Activated CD8-positive, alpha-beta T cell treated with anti-CD3 and anti-CD28 coated beads for 36 hours (primary cell): ENCODE results near the gene NR4A1. TPM values are rescaled to one million over a fixed set of nuclear protein-coding genes. Genes with fewer than 3 reads are reported as not detected.

Experiments used
- ATAC-seq: fragments of 200-7000 bp; cut with Tn5 transposase; one replicate; pipeline ENCODE4 v1.10.0; 2021; ENCODE audit warnings: mild to moderate bottlenecking, moderate library complexity
- CTCF ChIA-PET: fragments of 350-600 bp; sonication (Branson Sonifier 250); formaldehyde crosslinking; loops from one replicate; lab custom pipeline; 2021; ENCODE audit warnings: antibody characterized with exemption; lab: Charles Lee
- POLR2A ChIA-PET: fragments of 350-600 bp; sonication (Branson Sonifier 250); formaldehyde crosslinking; loops from one replicate; lab custom pipeline; 2021; ENCODE audit warnings: antibody characterized with exemption; lab: Charles Lee
- DNase-seq: peaks from one replicate; pipeline ENCODE4 v3.0.0-alpha.2; 2020
- H3K27ac Mint-ChIP-seq: one replicate; pipeline ENCODE4 v1.8.0; 2021; ENCODE audit warnings: mild to moderate bottlenecking, mixed read lengths
- H3K27me3 Mint-ChIP-seq: one replicate; pipeline ENCODE4 v1.8.0; 2021; ENCODE audit warnings: mixed read lengths
- H3K36me3 Mint-ChIP-seq: one replicate; pipeline ENCODE4 v1.8.0; 2021; ENCODE audit warnings: low read depth, mixed read lengths
- H3K4me1 Mint-ChIP-seq: one replicate; pipeline ENCODE4 v1.8.0; 2021; ENCODE audit warnings: low read depth, mixed read lengths
- H3K4me3 Mint-ChIP-seq: one replicate; pipeline ENCODE4 v1.8.0; 2021; ENCODE audit warnings: mild to moderate bottlenecking, moderate library complexity, mixed read lengths
- H3K9me3 Mint-ChIP-seq: one replicate; pipeline ENCODE4 v1.8.0; 2021; ENCODE audit warnings: mixed read lengths
- CTCF ChIP-seq: fragments of 200-600 bp; IDR thresholded peaks from one replicate; pipeline ENCODE4 v1.8.0; 2022; ENCODE audit warnings: antibody characterized with exemption, mild to moderate bottlenecking
- intact Hi-C: fragments of 100-400 bp; cut with micrococcal nuclease; formaldehyde crosslinking; loops from one replicate; pipeline ENCODE4 v1.10.0; 2022
- total RNA-seq, 2 experiments: library from RNA; stranded (reverse); gene quantifications; one replicate each; pipeline ENCODE4 v1.2.3, GENCODE V29; 2021

NR4A1 gene
- total RNA-seq, 2 experiments from 2014 or later = 120 to 128 TPM

- ChIA-PET CTCF (interaction anchor here (1.0 to 27.5 kb wide), 3 partner anchors 20 to 58 kb away, joined by 3 to 602 read pairs (median 4); no protein-coding TSS in a partner anchor), POLR2A (no interaction called here)
- Mint-ChIP-seq H3K9me3 (no peaks in the 10 kb centered on the region), H3K4me3 (no peak overlapping the region), H3K36me3 (peaks cover 12% of the 10 kb centered on the region), H3K27ac (no peak overlapping the region), H3K27me3 (peaks cover 1% of the 10 kb centered on the region), H3K4me1 (peaks cover 8% of the 10 kb centered on the region)
- ATAC-seq = no peak
- no peak for TF ChIP-seq CTCF
- intact Hi-C loops = no loop called here
- no peak for DNase-seq
Measured at GRCh38 chr12:52063082-52063924, 12.1 kb downstream of the NR4A1 start.

GRCh38 chr12:52063981-52064649 lies 12.9 kb downstream of the NR4A1 start:
- CTCF ChIA-PET = interaction anchor here (1.2 to 27.5 kb wide), 2 partner anchors 38 to 58 kb away, joined by 4 to 602 read pairs; no protein-coding TSS in a partner anchor
- intact Hi-C loops = no loop called here
- no peak for ATAC-seq
- Mint-ChIP-seq H3K27me3 (peaks cover 1% of the 10 kb centered on the region), H3K36me3 (peaks cover 4% of the 10 kb centered on the region), H3K4me1 (peaks cover 11% of the 10 kb centered on the region), H3K4me3 (no peak overlapping the region), H3K9me3 (no peaks in the 10 kb centered on the region), H3K27ac (no peak overlapping the region)
- DNase-seq = no peak
- no peak for TF ChIP-seq CTCF
- POLR2A ChIA-PET = interaction anchor here (0.6 to 0.9 kb wide), 2 partner anchors 43 to 980 kb away, joined by 3 to 6 read pairs; no protein-coding TSS in a partner anchor

GRCh38 chr12:52066346-52067080 lies 15.3 kb downstream of the NR4A1 start:
- no peaks in the 10 kb centered on the region for H3K9me3 Mint-ChIP-seq
- no peak overlapping the region for H3K4me3 Mint-ChIP-seq
- peaks cover 1% of the 10 kb centered on the region for H3K27me3 Mint-ChIP-seq
- peaks cover 2% of the 10 kb centered on the region for H3K36me3 Mint-ChIP-seq
- peaks cover 24% of the 10 kb centered on the region for H3K4me1 Mint-ChIP-seq
- intact Hi-C loops = loop anchor here (5.0 kb wide), 1 partner anchor 39 kb away; no protein-coding TSS in a partner anchor
- no peak overlapping the region for H3K27ac Mint-ChIP-seq
- no peak for TF ChIP-seq CTCF
- CTCF ChIA-PET = interaction anchor here (1.0 to 27.5 kb wide), 5 partner anchors 18 to 73 kb away, joined by 3 to 602 read pairs (median 4); no protein-coding TSS in a partner anchor
- peak; percentile 8 for ATAC-seq
- POLR2A ChIA-PET = interaction anchor here (0.7 to 2.5 kb wide), 2 partner anchors 14 to 41 kb away, joined by 3 to 15 read pairs; partner anchors contain the start of gene NR4A1
- peak; percentile 16 for DNase-seq

GRCh38 chr12:52067081-52067374 lies 15.8 kb downstream of the NR4A1 start:
- Mint-ChIP-seq H3K36me3 (peaks cover 2% of the 10 kb centered on the region), H3K27me3 (peaks cover 1% of the 10 kb centered on the region), H3K27ac (no peak overlapping the region), H3K4me3 (no peak overlapping the region), H3K4me1 (peaks cover 27% of the 10 kb centered on the region), H3K9me3 (no peaks in the 10 kb centered on the region)
- no peak for ATAC-seq
- POLR2A ChIA-PET = interaction anchor here (2.5 kb wide), 1 partner anchor 15 kb away, joined by 15 read pairs; the partner anchor contains the start of gene NR4A1
- CTCF ChIA-PET = interaction anchor here (1.0 to 27.5 kb wide), 4 partner anchors 15 to 41 kb away, joined by 3 to 602 read pairs (median 6); no protein-coding TSS in a partner anchor
- intact Hi-C loops = loop anchor here (5.0 kb wide), 1 partner anchor 40 kb away; no protein-coding TSS in a partner anchor
- TF ChIP-seq CTCF = no peak
- DNase-seq = no peak
